ENCODE data around the gene SAMD14. TPM values are rescaled to one million over a fixed set of nuclear protein-coding genes. Genes with fewer than 3 reads are reported as not detected.

The SAMD14 gene
- polyA plus RNA-seq, 2 donors = 0.37 to 0.44 TPM

DNA sequence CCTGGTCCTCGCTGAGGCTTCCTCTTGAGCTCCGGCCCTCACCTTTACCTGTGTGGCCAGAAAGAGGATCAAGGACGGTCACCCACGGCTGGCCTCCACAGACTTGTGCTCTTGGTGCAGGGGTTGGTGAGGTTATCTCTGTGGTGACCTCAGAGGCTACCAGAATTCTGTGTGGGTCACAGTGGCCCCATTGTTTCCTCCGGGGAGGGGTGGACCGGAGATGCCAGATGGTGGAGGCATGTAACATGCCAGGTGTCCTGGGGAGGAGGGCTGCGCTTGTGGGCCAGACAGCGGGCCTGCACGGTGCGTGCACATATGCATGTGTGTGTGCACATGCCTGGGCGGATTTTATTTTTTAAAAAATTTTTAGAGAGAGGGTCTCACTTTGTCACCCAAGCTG lies 42.2 kb upstream of the SAMD14 start:
- H3K4me1 ChIP-seq (ENCODE audit: control insufficient read depth in 2 of 2, insufficient read depth in 2 of 2, low read length in 1 of 2) = peaks cover 0 to 5% of the 10 kb centered on the region in 2 donors
- H3K27me3 ChIP-seq (ENCODE audit: control insufficient read depth in 1 of 2, insufficient read depth in 2 of 2, low read length in 2 of 2) = no peaks in the 10 kb centered on the region
- H3K27ac ChIP-seq (ENCODE audit: low read depth in 2 of 2, low read length in 1 of 2) = no peak overlapping the region
- H3K36me3 ChIP-seq (ENCODE audit: control insufficient read depth in 2 of 2, insufficient read depth in 2 of 2, low read length in 1 of 2) = no peaks in the 10 kb centered on the region
- no peaks in the 10 kb centered on the region for H3K9me3 ChIP-seq (ENCODE audit: control insufficient read depth in 2 of 2, insufficient read depth in 1 of 2, low read depth in 1 of 2, low read length in 1 of 2)
- WGBS, 2 donors = 90 to 94% methylated on average over 11 of the region's 11 CpGs
- H3K4me3 ChIP-seq (ENCODE audit: low read depth in 1 of 2, low read length in 2 of 2) = no peak overlapping the region

DNA sequence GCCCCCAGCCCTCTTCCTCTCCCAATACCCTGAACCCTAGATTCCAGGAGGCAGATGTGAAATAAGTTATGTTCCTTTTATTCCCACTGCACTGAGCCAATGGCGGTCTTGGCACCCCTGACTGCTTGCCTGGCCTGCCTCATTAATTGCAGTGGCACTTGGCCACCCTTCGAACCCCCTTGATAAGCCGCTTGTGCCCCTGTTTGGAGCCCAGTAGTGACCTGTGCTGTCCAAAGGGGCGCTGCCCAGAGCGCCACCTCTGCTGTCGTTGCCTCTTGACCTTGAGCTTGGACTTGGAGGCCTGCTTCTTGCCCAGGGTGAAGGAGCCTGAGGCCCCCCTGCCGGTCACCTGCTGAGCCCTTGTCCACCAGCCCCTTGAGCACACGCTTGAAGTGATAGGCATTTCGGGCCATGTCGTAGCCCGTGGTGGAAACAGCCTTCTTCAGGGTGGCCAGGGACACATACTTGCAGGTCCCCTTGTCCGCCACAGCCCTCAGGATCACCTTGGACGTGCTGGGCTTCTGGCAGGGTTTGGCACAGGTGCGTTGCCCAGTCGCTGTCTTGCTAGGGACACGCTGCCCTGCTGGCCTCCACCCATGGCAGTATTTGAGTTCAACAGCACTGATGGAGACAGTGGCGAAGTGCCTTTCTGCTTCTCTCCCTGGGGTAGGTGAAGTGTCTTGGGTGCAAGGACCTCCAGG lies 41.6 kb upstream of the SAMD14 start:
- 89 to 93% methylated on average over 17 of the region's 17 CpGs for WGBS, 2 donors
- Histone ChIP-seq H3K36me3 (ENCODE audit: control insufficient read depth in 2 of 2, insufficient read depth in 2 of 2, low read length in 1 of 2) (no peaks in the 10 kb centered on the region), H3K27ac (ENCODE audit: low read depth in 2 of 2, low read length in 1 of 2) (no peak overlapping the region), H3K9me3 (ENCODE audit: control insufficient read depth in 2 of 2, insufficient read depth in 1 of 2, low read depth in 1 of 2, low read length in 1 of 2) (no peaks in the 10 kb centered on the region), H3K4me1 (ENCODE audit: control insufficient read depth in 2 of 2, insufficient read depth in 2 of 2, low read length in 1 of 2) (peaks cover 0 to 3% of the 10 kb centered on the region in 2 donors), H3K4me3 (ENCODE audit: low read depth in 1 of 2, low read length in 2 of 2) (no peak overlapping the region), H3K27me3 (ENCODE audit: control insufficient read depth in 1 of 2, insufficient read depth in 2 of 2, low read length in 2 of 2) (no peaks in the 10 kb centered on the region)

DNA sequence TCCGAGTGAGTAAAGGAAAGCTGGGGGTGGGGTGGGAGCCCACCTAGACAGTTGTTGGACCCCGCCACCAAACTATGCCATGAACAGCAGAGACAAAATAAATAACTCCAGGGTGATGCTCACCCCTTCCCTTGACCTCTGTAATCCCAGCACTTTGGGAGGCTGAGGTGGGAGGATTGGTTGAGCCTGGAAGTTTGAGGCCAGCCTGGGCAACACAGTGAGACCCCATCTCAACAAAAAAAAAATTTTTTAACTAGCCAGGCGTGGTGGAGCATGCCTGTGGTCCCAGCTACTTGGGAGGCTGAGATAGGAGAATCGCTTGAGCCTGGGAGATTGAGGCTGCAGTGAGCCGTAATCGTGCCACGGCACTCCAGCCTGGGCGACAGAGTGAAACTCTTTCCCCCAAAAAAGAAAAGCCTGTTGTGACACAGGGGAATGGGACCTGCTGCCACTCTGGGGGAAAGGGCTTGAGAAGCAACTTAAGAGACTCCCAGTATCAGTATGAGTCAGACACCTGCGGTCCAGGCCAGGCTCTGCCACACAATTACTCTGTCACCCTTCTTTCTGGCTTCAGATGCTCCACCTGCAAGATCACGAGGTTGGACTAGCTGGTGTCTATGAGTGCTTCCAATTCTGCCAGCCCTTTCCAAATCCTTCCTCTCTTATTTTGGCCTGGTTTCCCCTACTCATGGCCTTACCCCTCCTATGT lies 40.9 kb upstream of the SAMD14 start:
- H3K9me3 ChIP-seq (ENCODE audit: control insufficient read depth in 2 of 2, insufficient read depth in 1 of 2, low read depth in 1 of 2, low read length in 1 of 2) = no peaks in the 10 kb centered on the region
- no peak overlapping the region for H3K27ac ChIP-seq (ENCODE audit: low read depth in 2 of 2, low read length in 1 of 2)
- no peak overlapping the region for H3K4me3 ChIP-seq (ENCODE audit: low read depth in 1 of 2, low read length in 2 of 2)
- no peaks in the 10 kb centered on the region for H3K27me3 ChIP-seq (ENCODE audit: control insufficient read depth in 1 of 2, insufficient read depth in 2 of 2, low read length in 2 of 2)
- peaks cover 0 to 3% of the 10 kb centered on the region in 2 donors for H3K4me1 ChIP-seq (ENCODE audit: control insufficient read depth in 2 of 2, insufficient read depth in 2 of 2, low read length in 1 of 2)
- 81 to 86% methylated on average over 10 of the region's 10 CpGs for WGBS, 2 donors
- H3K36me3 ChIP-seq (ENCODE audit: control insufficient read depth in 2 of 2, insufficient read depth in 2 of 2, low read length in 1 of 2) = no peaks in the 10 kb centered on the region

DNA sequence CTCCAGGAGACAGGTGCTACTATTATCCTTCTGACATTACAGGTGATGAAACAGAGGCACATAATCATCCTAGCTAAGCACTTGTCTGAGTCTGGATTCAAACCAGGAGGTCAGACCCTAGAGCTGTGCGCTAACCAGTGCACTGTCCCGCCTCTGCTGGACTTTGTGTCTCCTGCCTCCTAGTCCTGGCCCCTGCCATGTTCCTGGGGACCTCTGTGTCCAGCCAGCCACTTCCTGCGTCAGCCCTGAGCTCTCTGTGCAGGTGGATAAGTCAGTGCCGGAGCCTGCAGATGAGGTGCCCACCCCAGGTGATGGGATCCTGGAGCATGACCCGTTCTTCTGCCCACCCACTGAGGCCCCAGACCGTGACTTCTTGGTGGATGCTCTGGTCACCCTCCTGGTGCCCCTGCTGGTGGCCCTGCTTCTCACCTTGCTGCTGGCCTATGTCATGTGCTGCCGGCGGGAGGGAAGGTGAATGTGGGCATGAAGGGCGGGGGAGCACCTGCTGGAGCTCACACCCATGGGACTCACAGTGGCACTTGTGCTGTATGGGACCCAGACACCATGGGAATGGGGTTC lies 40.0 kb upstream of the SAMD14 start:
- 90 to 93% methylated on average over 9 of the region's 9 CpGs for WGBS, 2 donors
- no peaks in the 10 kb centered on the region for H3K9me3 ChIP-seq (ENCODE audit: control insufficient read depth in 2 of 2, insufficient read depth in 1 of 2, low read depth in 1 of 2, low read length in 1 of 2)
- H3K36me3 ChIP-seq (ENCODE audit: control insufficient read depth in 2 of 2, insufficient read depth in 2 of 2, low read length in 1 of 2) = no peaks in the 10 kb centered on the region
- H3K27me3 ChIP-seq (ENCODE audit: control insufficient read depth in 1 of 2, insufficient read depth in 2 of 2, low read length in 2 of 2) = no peaks in the 10 kb centered on the region
- no peak overlapping the region for H3K27ac ChIP-seq (ENCODE audit: low read depth in 2 of 2, low read length in 1 of 2)
- no peak overlapping the region for H3K4me3 ChIP-seq (ENCODE audit: low read depth in 1 of 2, low read length in 2 of 2)
- peaks cover 3 to 5% of the 10 kb centered on the region in 2 donors for H3K4me1 ChIP-seq (ENCODE audit: control insufficient read depth in 2 of 2, insufficient read depth in 2 of 2, low read length in 1 of 2)

DNA sequence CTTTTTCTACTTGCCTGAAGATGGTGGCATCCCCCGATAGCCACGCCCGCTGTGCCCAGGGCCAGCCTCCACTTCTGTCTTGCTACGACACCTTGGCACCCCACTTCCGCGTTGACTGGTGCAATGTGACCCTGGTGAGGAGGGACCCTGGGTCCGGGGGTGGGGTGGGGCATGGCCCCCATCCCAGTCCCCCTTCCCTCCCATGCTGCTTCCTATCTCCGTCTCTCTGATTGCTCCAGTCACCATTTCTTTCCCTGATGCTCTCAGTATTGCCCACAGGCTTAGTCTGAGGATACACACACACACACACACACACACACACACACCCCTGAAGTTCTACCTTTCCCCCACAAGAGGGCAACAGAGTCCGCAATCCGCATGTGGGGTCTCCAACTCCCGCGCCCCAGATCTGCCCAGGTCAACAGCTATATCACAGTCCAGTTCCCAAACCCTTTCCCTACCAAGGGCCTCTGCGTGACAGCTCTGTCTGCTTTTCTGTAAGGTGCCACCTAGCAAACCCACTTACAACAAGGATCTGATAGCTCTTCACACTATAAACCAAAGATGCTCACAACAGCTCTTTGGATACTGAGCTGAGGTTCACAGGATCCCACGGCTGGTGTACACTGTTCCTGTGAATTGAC lies 39.3 kb upstream of the SAMD14 start:
- H3K27ac ChIP-seq (ENCODE audit: low read depth in 2 of 2, low read length in 1 of 2) = no peak overlapping the region

DNA sequence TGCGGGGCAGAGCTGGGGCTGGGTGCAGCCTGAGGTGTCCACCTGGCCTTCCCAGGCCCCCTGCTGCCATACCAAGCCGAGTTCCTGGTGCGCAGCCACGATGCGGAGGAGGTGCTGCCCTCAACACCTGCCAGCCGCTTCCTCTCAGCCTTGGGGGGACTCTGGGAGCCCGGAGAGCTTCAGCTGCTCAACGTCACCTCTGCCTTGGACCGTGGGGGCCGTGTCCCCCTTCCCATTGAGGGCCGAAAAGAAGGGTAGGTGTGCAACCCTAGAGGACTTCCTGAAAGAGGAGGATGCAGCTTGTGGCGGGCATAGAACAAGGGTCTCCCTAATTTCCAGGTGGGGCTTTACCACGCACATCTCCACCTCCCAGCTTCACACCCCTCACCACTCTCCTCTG lies 38.4 kb upstream of the SAMD14 start:
- H3K27ac ChIP-seq (ENCODE audit: low read depth in 2 of 2, low read length in 1 of 2) = no peak overlapping the region
- WGBS, 2 donors = 77 to 82% methylated on average over 9 to 13 of the region's 13 CpGs
- H3K4me1 ChIP-seq (ENCODE audit: control insufficient read depth in 2 of 2, insufficient read depth in 2 of 2, low read length in 1 of 2) = peaks cover 3 to 5% of the 10 kb centered on the region in 2 donors
- no peaks in the 10 kb centered on the region for H3K9me3 ChIP-seq (ENCODE audit: control insufficient read depth in 2 of 2, insufficient read depth in 1 of 2, low read depth in 1 of 2, low read length in 1 of 2)
- no peaks in the 10 kb centered on the region for H3K27me3 ChIP-seq (ENCODE audit: control insufficient read depth in 1 of 2, insufficient read depth in 2 of 2, low read length in 2 of 2)
- H3K4me3 ChIP-seq (ENCODE audit: low read depth in 1 of 2, low read length in 2 of 2) = no peak overlapping the region
- H3K36me3 ChIP-seq (ENCODE audit: control insufficient read depth in 2 of 2, insufficient read depth in 2 of 2, low read length in 1 of 2) = no peaks in the 10 kb centered on the region

More for the DNA sequence above, 39.3 kb upstream of the SAMD14 start:
- Histone ChIP-seq H3K27me3 (ENCODE audit: control insufficient read depth in 1 of 2, insufficient read depth in 2 of 2, low read length in 2 of 2) (no peaks in the 10 kb centered on the region), H3K9me3 (ENCODE audit: control insufficient read depth in 2 of 2, insufficient read depth in 1 of 2, low read depth in 1 of 2, low read length in 1 of 2) (no peaks in the 10 kb centered on the region), H3K4me1 (ENCODE audit: control insufficient read depth in 2 of 2, insufficient read depth in 2 of 2, low read length in 1 of 2) (peaks cover 3 to 5% of the 10 kb centered on the region in 2 donors), H3K4me3 (ENCODE audit: low read depth in 1 of 2, low read length in 2 of 2) (no peak overlapping the region), H3K36me3 (ENCODE audit: control insufficient read depth in 2 of 2, insufficient read depth in 2 of 2, low read length in 1 of 2) (no peaks in the 10 kb centered on the region)
- 19 to 22% methylated on average over 14 of the region's 14 CpGs for WGBS, 2 donors

DNA sequence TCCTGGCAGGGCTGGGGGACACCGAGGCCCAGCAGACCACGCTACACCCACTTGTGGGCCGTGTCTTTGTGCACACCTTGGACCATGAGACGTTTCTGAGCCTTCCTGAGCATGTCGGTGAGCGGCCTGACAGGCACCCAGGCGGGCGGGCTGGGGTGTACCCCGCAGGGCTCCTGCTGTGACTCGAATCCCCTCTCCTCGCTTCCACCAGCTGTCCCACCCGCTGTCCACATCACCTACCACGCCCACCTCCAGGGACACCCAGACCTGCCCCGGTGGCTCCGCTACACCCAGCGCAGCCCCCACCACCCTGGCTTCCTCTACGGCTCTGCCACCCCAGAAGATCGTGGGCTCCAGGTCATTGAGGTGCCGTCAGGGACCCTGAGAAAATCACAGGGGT lies 37.4 kb upstream of the SAMD14 start:
- Histone ChIP-seq H3K27ac (ENCODE audit: low read depth in 2 of 2, low read length in 1 of 2) (no peak overlapping the region), H3K4me3 (ENCODE audit: low read depth in 1 of 2, low read length in 2 of 2) (no peak overlapping the region), H3K4me1 (ENCODE audit: control insufficient read depth in 2 of 2, insufficient read depth in 2 of 2, low read length in 1 of 2) (peaks cover 3 to 5% of the 10 kb centered on the region in 2 donors), H3K27me3 (ENCODE audit: control insufficient read depth in 1 of 2, insufficient read depth in 2 of 2, low read length in 2 of 2) (no peaks in the 10 kb centered on the region), H3K9me3 (ENCODE audit: control insufficient read depth in 2 of 2, insufficient read depth in 1 of 2, low read depth in 1 of 2, low read length in 1 of 2) (no peaks in the 10 kb centered on the region), H3K36me3 (ENCODE audit: control insufficient read depth in 2 of 2, insufficient read depth in 2 of 2, low read length in 1 of 2) (no peaks in the 10 kb centered on the region)
- 87 to 88% methylated on average over 19 of the region's 19 CpGs for WGBS, 2 donors

DNA sequence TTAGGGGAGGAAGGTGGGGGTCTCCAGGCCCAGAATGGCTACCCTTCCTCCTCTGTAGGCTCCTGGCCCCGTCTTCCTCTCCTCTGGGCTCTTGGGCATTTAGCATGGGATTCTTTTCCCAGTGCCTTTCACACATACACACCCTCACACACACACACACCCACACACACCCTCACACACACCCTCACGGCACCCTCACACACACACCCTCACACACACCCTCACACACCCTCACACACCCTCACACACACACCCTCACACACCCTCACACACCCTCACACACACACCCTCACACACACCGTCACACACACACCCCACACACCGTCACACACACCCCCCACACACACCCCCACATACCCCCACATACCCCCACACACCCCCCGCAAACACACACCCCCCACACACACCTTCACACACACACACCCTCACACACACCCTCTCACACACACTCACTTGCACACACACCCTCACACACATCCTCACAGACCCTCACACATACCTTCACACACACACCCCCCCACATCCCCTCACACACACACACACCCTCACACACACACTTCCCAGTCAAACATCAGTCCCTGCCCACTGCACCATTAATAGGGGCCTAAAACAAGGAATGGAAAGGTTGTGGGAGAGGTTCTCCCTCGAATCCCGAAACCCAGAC lies 36.7 kb upstream of the SAMD14 start:
- H3K27me3 ChIP-seq (ENCODE audit: control insufficient read depth in 1 of 2, insufficient read depth in 2 of 2, low read length in 2 of 2) = no peaks in the 10 kb centered on the region
- no peaks in the 10 kb centered on the region for H3K36me3 ChIP-seq (ENCODE audit: control insufficient read depth in 2 of 2, insufficient read depth in 2 of 2, low read length in 1 of 2)
- WGBS, 2 donors = 57 to 70% methylated on average over 7 of the region's 7 CpGs
- H3K4me1 ChIP-seq (ENCODE audit: control insufficient read depth in 2 of 2, insufficient read depth in 2 of 2, low read length in 1 of 2) = peaks cover 5 to 6% of the 10 kb centered on the region in 2 donors
- H3K27ac ChIP-seq (ENCODE audit: low read depth in 2 of 2, low read length in 1 of 2) = peak overlapping the region; percentile 57 to 70
- H3K9me3 ChIP-seq (ENCODE audit: control insufficient read depth in 2 of 2, insufficient read depth in 1 of 2, low read depth in 1 of 2, low read length in 1 of 2) = no peaks in the 10 kb centered on the region
- H3K4me3 ChIP-seq (ENCODE audit: low read depth in 1 of 2, low read length in 2 of 2) = peak overlapping the region in 1 of 2 donors; percentile 8

DNA sequence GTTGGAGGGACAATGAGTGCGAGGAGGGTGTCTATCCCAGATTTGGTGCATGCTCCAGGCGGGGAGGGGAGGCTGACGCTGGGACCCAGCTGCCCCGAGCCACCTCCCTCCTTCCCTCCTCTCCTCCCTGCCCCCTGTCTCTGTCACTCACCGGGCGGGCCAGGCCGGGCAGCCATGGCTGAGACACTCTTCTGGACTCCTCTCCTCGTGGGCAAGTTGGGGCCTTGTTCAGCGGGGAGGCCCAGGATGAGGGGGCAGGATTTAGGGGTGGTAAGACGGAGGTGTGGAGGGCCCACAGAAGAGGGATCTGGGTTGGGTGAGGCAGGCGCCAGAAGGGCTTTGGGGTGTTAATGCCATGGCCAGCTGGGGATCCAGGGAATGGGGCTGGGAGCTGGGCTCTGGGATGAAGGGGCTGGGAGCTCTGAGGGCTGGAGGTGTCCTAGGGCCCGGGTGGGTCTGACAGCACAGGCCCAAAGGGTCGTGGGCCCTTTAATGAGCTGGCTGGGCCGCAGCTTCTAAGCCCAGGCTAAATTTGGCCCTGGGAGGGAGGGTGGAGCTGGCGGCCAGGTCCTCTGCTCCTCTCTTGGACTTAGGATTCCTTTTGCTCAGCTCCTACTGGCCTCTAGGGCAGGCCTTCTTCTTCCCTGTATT lies 36.0 kb upstream of the SAMD14 start, which contains the start of gene SGCA:
Gene SGCA, plus strand, starts transcription at position 139 of the 651 bp plus-strand sequence. Its CDS starts 36 bp downstream, at position 175.
- peak within 1 kb of the TSS; percentile 65 to 70 for H3K27ac ChIP-seq (ENCODE audit: low read depth in 2 of 2, low read length in 1 of 2)
- H3K4me3 ChIP-seq (ENCODE audit: low read depth in 1 of 2, low read length in 2 of 2) = peak within 1 kb of the TSS in 1 of 2 donors; percentile 21

More for the DNA sequence above, 36.0 kb upstream of the SAMD14 start, which contains the start of gene SGCA:
- H3K9me3 ChIP-seq (ENCODE audit: control insufficient read depth in 2 of 2, insufficient read depth in 1 of 2, low read depth in 1 of 2, low read length in 1 of 2) = no peaks in the 10 kb centered on the region
- no peaks in the 10 kb centered on the region for H3K36me3 ChIP-seq (ENCODE audit: control insufficient read depth in 2 of 2, insufficient read depth in 2 of 2, low read length in 1 of 2)
- 60% methylated on average over 15 of the region's 15 CpGs for WGBS, 2 donors
- peaks cover 5 to 6% of the 10 kb centered on the region in 2 donors for H3K4me1 ChIP-seq (ENCODE audit: control insufficient read depth in 2 of 2, insufficient read depth in 2 of 2, low read length in 1 of 2)
- H3K27me3 ChIP-seq (ENCODE audit: control insufficient read depth in 1 of 2, insufficient read depth in 2 of 2, low read length in 2 of 2) = no peaks in the 10 kb centered on the region

Data from esophagus (tissue), 2 donors.